ENCODE results near the gene GJC2. TPM values are rescaled to one million over a fixed set of nuclear protein-coding genes. Genes with fewer than 3 reads are reported as not detected.
A peak's percentile ranks its signal among the peaks of the same experiment; 100 is the strongest.

The GJC2 gene
- polyA plus RNA-seq (2013, experiment 1 of 4) = 0.63 TPM
- polyA plus RNA-seq (2013, experiment 2 of 4) = 0.62 TPM
- polyA plus RNA-seq (2013, experiment 3 of 4) = 0.64 TPM
- polyA plus RNA-seq (2013, experiment 4 of 4) = 0.36 TPM

GRCh38 chr1:228149406-228150119 lies at the start of gene GJC2:
Gene GJC2 (plus strand): TSS chr1:228149930. CDS start chr1:228157759, 7,829 bp downstream.
- H3K27ac ChIP-seq (ENCODE audit: insufficient read depth, low read depth, low read length, poor library complexity, severe bottlenecking) = peak within 1 kb of the TSS; percentile 40

DNA sequence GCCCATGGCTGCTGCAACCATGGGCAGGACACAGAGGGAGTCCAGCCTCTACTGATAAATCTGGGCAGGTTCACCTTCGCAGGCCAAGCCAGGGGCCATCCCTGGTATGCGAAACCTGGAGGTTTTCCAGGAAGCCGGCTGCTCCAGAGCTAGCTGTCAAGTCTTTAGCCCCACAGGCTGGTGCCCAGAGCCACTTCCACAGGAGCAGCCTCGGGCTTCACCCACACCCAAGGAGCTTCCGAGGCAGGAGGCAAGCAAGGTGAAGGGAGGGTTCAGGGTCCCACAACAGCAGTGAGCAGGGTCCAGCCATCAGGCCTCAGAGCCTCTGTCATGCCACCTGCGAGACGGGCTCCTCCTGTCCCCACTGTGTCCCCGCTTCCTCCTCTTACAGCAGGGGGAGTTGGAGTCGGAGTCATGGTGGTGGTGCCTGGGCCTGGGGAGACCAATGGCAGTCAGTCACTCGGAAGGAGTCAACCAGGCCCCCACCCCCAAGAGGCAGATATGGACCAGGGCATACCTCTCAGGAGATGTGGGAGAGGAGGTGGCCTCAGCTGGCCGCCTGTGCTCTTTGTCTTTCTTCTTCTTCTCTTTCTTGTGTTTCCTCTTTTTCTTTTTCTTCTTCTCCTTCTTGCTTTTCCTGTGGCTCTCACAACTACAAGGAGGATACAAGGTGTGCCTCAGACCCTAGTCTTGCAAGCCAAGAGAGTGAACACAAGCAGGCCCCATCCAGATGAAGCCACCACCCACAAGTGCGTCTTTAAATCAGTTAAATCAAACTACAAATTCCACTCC lies 48.7 kb upstream of the GJC2 start:
- no peaks in the 10 kb centered on the region for H3K4me1 ChIP-seq (ENCODE audit: control insufficient read depth, insufficient read depth, low read length)
- H3K4me3 ChIP-seq (ENCODE audit: insufficient read depth, low read depth, low read length) = no peak overlapping the region
- H3K36me3 ChIP-seq (ENCODE audit: control insufficient read depth, insufficient read depth, low read length) = peaks cover 33% of the 10 kb centered on the region
- 92 to 96% methylated on average over 12 of the region's 12 CpGs for WGBS, 2 experiments
- no peaks in the 10 kb centered on the region for H3K27me3 ChIP-seq (ENCODE audit: control insufficient read depth, insufficient read depth, low read length, poor library complexity, severe bottlenecking)
- no peaks in the 10 kb centered on the region for H3K9me3 ChIP-seq (ENCODE audit: control insufficient read depth, low read length)
- H3K27ac ChIP-seq (ENCODE audit: insufficient read depth, low read depth, low read length, poor library complexity, severe bottlenecking) = no peak overlapping the region

More at GRCh38 chr1:228149406-228150119, at the start of gene GJC2:
- WGBS, 2 experiments = 58 to 60% methylated on average over 17 of the region's 17 CpGs
- H3K9me3 ChIP-seq (ENCODE audit: control insufficient read depth, low read length) = no peaks in the 10 kb centered on the region
- H3K27me3 ChIP-seq (ENCODE audit: control insufficient read depth, insufficient read depth, low read length, poor library complexity, severe bottlenecking) = no peaks in the 10 kb centered on the region
- H3K4me3 ChIP-seq (ENCODE audit: insufficient read depth, low read depth, low read length) = no peak within 1 kb of the TSS
- peaks cover 16% of the 10 kb centered on the region for H3K4me1 ChIP-seq (ENCODE audit: control insufficient read depth, insufficient read depth, low read length)
- H3K36me3 ChIP-seq (ENCODE audit: control insufficient read depth, insufficient read depth, low read length) = no peaks in the 10 kb centered on the region

GRCh38 chr1:228101614-228101993 lies 48.1 kb upstream of the GJC2 start:
- Histone ChIP-seq H3K27me3 (ENCODE audit: control insufficient read depth, insufficient read depth, low read length, poor library complexity, severe bottlenecking) (no peaks in the 10 kb centered on the region), H3K9me3 (ENCODE audit: control insufficient read depth, low read length) (no peaks in the 10 kb centered on the region), H3K27ac (ENCODE audit: insufficient read depth, low read depth, low read length, poor library complexity, severe bottlenecking) (no peak overlapping the region), H3K4me1 (ENCODE audit: control insufficient read depth, insufficient read depth, low read length) (no peaks in the 10 kb centered on the region), H3K36me3 (ENCODE audit: control insufficient read depth, insufficient read depth, low read length) (peaks cover 38% of the 10 kb centered on the region), H3K4me3 (ENCODE audit: insufficient read depth, low read depth, low read length) (peak overlapping the region; percentile 83)
- 79 to 82% methylated on average over 15 of the region's 15 CpGs for WGBS, 2 experiments

DNA sequence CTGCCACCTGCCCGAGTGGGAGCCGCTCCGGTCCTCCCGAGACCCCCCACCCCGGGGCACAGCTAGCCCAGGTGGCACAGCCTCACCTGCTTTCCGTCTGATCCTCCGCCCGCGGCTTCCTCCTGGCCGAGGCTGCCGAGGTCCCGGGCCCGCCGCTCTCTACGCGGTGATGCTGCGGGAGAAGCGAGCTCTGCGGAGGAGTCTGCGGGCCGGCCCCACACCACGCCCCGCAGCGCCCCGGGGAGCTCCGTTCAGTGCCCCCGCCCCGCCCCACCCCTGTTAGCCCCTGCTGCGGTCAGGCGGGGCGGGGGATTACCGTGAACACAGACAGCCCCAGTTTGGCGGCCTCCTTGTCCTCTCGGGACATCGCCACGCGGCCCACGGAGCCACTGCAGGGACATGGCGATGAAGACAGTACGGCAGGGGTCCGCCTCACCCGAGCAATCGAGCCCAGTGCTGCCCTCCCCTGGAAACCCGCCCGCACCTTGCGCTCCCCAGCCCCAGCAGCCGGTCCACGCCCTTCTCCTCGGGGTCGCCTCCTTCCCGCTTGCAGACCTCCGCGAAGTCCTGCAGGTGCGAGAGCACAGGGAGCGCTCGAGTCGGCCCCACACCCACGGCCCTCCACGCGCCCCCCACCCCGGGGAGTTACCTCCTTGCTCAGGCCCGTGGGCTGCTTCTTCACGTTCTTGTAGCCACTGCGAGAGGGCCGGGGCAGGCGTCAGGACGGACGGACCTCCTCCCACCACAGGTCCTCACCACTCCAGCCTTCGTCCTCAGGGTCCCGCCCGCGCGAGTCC lies 47.5 kb upstream of the GJC2 start:
- Histone ChIP-seq H3K27ac (ENCODE audit: insufficient read depth, low read depth, low read length, poor library complexity, severe bottlenecking) (no peak overlapping the region), H3K36me3 (ENCODE audit: control insufficient read depth, insufficient read depth, low read length) (peaks cover 35% of the 10 kb centered on the region), H3K4me3 (ENCODE audit: insufficient read depth, low read depth, low read length) (peak overlapping the region; percentile 83), H3K4me1 (ENCODE audit: control insufficient read depth, insufficient read depth, low read length) (no peaks in the 10 kb centered on the region), H3K27me3 (ENCODE audit: control insufficient read depth, insufficient read depth, low read length, poor library complexity, severe bottlenecking) (no peaks in the 10 kb centered on the region), H3K9me3 (ENCODE audit: control insufficient read depth, low read length) (no peaks in the 10 kb centered on the region)
- 9 to 10% methylated on average over 73 of the region's 73 CpGs for WGBS, 2 experiments

DNA sequence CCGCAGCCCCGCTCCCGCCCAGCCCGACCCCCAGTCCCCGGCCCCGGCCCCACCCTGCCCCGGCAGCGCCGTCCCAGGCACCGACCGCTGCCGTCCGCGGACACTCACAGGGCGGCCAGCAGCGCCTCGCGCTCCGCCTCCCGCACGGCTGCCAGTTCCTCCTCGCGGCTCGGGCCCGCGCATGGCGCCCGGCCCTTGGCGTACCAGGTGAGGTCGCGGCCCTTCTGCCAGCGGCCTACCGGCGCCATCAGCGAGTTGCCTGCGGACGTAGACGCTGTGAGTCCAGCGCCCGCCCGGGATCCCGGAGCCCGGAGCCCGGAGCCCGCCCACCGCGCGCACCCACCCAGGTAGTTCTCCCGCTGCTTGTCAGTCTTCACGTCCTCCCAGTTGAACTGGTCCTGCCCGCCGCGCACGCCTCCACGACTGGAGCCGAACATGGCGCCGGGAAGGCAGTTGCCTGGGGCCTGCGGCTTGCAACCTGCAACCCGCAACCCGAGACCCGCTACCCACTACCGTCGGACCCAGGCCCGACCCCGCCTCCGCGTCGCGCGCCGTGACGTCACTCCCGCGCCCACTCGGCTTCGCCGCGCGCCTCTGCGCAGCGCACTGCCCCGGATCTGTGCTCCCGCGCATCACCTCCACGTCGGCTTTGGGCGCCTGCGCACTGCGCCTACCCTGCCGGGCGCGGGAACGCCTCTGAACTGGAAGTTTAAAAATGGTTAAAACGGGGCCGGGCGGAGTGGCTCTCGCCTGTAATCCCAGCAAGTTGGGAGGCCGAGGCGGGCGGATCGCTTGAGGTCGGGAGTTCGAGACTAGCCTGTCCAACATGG lies 46.7 kb upstream of the GJC2 start, which contains the start of gene C1orf35:
C1orf35 (minus strand) TSS at position 535 of the 830 bp plus-strand sequence; CDS start at position 437, 98 bp downstream.
- WGBS, 2 experiments = 0% methylated on average over 102 to 104 of the region's 104 CpGs
- no peaks in the 10 kb centered on the region for H3K9me3 ChIP-seq (ENCODE audit: control insufficient read depth, low read length)
- peak within 1 kb of the TSS; percentile 83 for H3K4me3 ChIP-seq (ENCODE audit: insufficient read depth, low read depth, low read length)
- peak within 1 kb of the TSS; percentile 6 for H3K27ac ChIP-seq (ENCODE audit: insufficient read depth, low read depth, low read length, poor library complexity, severe bottlenecking)
- peaks cover 27% of the 10 kb centered on the region for H3K36me3 ChIP-seq (ENCODE audit: control insufficient read depth, insufficient read depth, low read length)
- H3K27me3 ChIP-seq (ENCODE audit: control insufficient read depth, insufficient read depth, low read length, poor library complexity, severe bottlenecking) = no peaks in the 10 kb centered on the region
- no peaks in the 10 kb centered on the region for H3K4me1 ChIP-seq (ENCODE audit: control insufficient read depth, insufficient read depth, low read length)

GRCh38 chr1:228104526-228105269 lies 45.0 kb upstream of the GJC2 start:
- Histone ChIP-seq H3K4me3 (ENCODE audit: insufficient read depth, low read depth, low read length) (no peak overlapping the region), H3K4me1 (ENCODE audit: control insufficient read depth, insufficient read depth, low read length) (no peaks in the 10 kb centered on the region), H3K9me3 (ENCODE audit: control insufficient read depth, low read length) (no peaks in the 10 kb centered on the region), H3K27ac (ENCODE audit: insufficient read depth, low read depth, low read length, poor library complexity, severe bottlenecking) (no peak overlapping the region), H3K27me3 (ENCODE audit: control insufficient read depth, insufficient read depth, low read length, poor library complexity, severe bottlenecking) (peaks cover 2% of the 10 kb centered on the region), H3K36me3 (ENCODE audit: control insufficient read depth, insufficient read depth, low read length) (peaks cover 13% of the 10 kb centered on the region)
- WGBS, 2 experiments = 92% methylated on average over 7 of the region's 7 CpGs

DNA sequence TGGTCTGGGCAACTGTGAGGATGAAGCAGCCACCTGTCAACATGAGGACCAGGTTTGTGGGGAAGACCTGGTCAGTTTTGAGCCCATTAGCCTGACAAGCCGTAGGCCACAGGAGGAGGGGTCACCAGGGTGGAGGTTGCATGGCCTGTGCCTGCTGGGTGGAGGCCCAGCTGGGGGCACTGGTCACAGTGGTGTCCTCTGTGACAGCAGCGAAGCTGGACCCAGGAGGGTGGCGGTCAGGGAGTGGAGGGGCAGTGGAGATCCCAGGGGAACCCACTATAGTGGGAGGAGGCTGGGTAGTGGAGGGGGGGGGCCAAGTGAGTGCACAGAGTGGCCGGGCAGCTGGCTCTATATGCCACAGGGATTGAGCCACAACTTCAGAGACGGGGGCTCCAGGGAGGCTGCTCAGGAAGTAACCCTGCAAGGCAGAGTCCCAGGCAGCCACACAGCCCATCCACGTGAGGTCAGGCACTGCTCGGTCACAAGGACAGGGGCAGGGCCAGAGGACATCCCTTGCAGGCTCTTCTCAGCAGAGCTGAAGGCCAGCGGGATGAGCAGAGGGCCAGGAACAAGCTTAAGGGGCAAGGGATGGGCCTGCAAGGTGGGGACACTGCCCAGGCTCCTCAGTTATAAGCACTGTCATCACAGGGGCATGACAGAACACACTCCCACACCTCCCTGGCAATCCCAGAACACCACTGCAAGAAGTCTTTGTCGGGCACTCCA lies 44.3 kb upstream of the GJC2 start:
- no peak overlapping the region for H3K27ac ChIP-seq (ENCODE audit: insufficient read depth, low read depth, low read length, poor library complexity, severe bottlenecking)
- WGBS, 2 experiments = 90 to 94% methylated on average over 9 of the region's 9 CpGs

DNA sequence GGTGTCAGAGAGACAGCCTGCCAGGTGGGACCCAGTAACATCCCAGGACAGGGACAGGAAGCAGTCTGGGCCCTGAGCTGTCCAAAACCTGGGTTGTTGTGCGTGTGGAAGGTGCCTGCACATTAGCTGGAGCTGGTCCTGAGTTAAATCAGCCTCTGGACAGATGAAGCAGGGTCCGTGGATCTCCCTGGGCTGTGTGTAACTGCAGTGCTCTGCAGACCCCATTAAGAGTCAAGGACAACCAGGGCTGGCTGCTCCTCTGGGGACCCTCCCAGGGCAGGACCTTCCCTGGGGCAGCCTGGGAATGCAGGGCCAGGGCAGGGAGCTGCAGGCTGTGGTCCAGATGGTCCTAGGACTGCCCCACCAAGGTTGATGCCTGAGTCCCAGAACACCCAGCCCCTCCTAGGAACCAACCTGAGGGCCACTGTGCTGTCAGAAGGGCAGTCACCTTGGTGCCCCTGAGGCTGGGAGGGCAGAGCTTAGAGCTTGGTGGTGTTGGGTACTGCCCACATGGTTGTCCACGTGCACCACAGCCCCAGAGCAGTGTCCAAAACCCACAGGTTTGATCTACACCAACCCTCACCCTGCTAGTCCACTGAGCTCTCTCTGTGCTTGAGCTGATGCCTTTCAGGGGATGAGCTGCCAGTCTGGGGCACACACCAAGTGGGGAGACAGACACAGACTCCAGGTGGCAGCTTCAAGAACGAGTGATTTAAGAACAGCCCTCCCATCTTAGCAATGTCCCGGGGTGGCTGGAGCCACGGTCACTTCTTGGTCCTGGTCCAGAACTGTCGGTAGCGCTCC lies 43.5 kb upstream of the GJC2 start:
- H3K36me3 ChIP-seq (ENCODE audit: control insufficient read depth, insufficient read depth, low read length) = peaks cover 5% of the 10 kb centered on the region
- H3K4me1 ChIP-seq (ENCODE audit: control insufficient read depth, insufficient read depth, low read length) = peaks cover 7% of the 10 kb centered on the region
- H3K27me3 ChIP-seq (ENCODE audit: control insufficient read depth, insufficient read depth, low read length, poor library complexity, severe bottlenecking) = peaks cover 15% of the 10 kb centered on the region
- no peak overlapping the region for H3K27ac ChIP-seq (ENCODE audit: insufficient read depth, low read depth, low read length, poor library complexity, severe bottlenecking)
- H3K9me3 ChIP-seq (ENCODE audit: control insufficient read depth, low read length) = no peaks in the 10 kb centered on the region
- WGBS, 2 experiments = 93 to 94% methylated on average over 8 of the region's 8 CpGs
- no peak overlapping the region for H3K4me3 ChIP-seq (ENCODE audit: insufficient read depth, low read depth, low read length)

More for the DNA sequence above, 44.3 kb upstream of the GJC2 start:
- Histone ChIP-seq H3K9me3 (ENCODE audit: control insufficient read depth, low read length) (no peaks in the 10 kb centered on the region), H3K36me3 (ENCODE audit: control insufficient read depth, insufficient read depth, low read length) (peaks cover 9% of the 10 kb centered on the region), H3K4me3 (ENCODE audit: insufficient read depth, low read depth, low read length) (no peak overlapping the region), H3K4me1 (ENCODE audit: control insufficient read depth, insufficient read depth, low read length) (peaks cover 7% of the 10 kb centered on the region), H3K27me3 (ENCODE audit: control insufficient read depth, insufficient read depth, low read length, poor library complexity, severe bottlenecking) (peaks cover 10% of the 10 kb centered on the region)
